ENCODE measurements around the gene ESPNL.
"Not testable (repeated sequence)": the region's sequence is repeated elsewhere in the genome, so short reads cannot be mapped to it uniquely, and the experiment has no call there.

ESPNL gene

DNA sequence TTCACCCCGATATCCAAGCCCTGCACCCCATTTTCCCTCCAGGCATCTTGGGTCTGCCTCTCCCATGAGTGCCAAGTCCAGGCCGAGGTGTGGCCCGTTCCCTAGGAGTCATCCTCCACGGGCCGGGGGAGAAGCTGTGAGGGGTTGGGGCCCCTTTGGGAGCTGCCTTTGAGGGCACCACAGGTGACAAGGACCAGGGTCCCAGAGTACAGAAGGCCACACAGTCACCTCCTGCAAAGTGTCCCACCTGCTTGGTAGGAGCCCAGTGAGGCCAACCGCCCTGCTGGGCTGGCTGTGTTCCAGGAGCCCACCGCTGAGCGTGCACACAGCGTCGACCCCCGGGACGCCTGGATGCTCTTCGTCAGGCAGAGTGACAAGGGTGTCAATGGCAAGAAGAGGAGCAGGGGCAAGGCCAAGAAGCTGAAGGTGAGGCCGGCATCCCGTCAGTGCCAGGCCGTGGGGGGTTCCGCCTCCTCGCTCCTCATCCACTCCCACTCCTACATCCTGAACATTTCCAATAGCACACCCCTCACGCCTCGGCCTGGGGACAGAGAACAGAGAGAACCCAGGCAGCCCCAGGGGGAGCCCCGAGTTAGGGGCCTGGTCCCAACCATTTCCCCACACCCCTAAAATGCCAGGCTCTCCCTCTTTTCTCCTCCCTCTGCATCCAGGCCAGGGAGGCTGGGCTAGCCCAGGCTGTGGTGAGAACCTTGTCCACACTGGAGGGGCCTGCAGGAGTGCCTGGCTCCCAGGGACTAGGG, 61.3 kb downstream of the ESPNL start:
- DNase-seq: no peak

DNA sequence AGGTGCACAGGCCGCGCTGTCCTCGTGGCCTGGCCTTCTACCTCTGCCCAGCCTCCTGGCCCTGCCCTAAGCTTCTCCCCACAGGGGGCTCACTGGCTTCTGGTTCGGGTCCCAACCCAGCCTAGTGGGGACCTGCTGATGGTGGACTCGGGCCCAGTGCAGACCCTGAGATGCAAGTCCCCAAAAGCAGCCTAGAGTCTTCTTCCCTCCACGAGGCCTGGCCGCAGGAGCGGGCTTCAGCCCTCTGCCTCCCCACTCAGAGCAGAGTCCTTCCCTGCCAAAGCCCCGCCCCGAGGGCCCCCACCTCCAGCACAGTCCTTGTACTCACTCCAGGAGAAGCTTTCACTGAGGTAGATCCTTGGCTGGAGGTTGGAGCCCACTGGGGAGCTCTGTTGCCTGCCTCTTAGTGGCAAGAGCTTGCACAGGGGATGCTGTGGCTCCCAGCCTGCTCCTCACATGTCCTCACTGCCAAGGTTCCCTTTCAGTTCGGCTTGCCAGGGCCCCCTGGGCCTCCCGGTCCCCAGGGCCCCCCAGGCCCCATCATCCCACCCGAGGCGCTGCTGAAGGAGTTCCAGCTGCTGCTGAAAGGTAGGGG, 62.2 kb downstream of the ESPNL start:
- no peak for DNase-seq

DNA sequence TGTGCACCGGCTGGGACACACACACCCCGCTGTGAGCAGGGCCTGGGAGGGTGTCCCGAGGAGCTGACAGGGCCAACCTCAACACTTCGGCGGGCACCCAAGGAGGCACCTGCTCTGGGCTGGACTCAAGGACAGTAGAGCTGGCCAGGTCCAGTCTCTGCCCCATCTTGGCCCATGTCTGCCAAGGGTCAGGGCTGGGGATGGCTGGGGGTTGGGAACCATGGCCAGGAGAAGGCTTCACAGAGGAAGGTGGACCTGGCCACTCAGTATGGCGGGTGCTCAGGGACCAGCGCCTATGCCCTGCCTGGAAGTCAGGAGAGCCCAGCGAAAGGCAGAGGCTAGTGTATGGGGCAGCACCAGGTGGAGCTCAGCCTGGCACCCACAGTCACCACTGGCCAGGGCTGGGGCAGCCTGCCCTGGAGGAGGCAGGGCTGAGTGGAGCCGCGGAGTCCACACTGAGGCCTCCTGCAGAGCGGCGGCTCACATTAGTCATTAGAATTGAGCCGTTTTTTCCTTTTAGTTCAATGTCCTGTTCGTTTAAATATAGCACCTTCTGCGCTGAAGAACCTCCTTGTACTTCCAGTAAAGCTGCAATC, 62.8 kb downstream of the ESPNL start:
- DNase-seq: no peak

DNA sequence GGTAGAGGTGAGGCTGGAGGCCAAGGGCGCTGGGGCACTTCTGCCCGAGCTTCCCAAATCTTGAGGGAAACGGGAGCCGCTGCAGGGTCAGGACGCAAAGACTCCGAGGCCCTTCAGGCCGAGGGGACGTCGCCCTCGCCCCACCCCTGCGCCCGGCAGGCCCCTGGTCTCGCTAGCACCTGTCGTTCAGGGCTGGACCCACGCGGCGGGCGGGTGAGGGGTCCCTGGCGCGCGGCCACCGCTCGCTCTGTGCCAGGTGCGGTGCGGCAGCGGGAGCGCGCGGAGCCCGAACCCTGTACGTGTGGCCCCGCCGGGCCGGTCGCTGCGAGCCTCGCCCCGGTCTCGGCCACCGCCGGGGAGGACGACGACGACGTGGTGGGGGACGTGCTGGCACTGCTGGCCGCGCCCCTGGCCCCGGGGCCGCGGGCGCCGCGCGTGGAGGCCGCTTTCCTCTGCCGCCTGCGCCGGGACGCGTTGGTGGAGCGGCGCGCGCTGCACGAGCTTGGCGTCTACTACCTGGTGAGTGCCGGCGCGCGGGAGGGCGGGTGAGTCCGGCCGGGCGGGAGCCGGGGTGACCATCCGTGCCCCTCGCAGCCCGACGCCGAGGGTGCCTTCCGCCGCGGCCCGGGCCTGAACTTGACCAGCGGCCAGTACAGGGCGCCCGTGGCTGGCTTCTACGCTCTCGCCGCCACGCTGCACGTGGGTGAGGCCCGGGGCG, 63.5 kb downstream of the ESPNL start:
- DNase-seq: no peak

DNA sequence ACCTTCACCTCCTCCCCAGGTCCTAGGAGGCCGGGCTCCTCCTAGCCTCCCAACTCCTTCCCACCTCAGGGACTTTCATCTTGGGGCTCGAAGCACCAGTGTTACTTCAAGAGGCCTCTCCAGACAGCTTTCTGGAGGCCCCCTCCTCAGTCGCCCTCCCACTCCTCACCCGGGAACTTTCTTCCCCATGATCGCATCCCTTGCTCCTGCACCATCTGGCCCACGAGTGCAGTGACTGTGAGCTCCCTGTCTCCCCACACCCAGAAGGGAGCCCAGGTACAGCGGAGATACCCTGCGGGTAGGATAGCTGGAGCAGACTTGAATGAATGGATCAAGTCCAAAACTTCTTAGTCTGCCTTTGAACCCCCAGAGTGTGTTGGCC, 64.8 kb downstream of the ESPNL start:
- no peak for DNase-seq

DNA sequence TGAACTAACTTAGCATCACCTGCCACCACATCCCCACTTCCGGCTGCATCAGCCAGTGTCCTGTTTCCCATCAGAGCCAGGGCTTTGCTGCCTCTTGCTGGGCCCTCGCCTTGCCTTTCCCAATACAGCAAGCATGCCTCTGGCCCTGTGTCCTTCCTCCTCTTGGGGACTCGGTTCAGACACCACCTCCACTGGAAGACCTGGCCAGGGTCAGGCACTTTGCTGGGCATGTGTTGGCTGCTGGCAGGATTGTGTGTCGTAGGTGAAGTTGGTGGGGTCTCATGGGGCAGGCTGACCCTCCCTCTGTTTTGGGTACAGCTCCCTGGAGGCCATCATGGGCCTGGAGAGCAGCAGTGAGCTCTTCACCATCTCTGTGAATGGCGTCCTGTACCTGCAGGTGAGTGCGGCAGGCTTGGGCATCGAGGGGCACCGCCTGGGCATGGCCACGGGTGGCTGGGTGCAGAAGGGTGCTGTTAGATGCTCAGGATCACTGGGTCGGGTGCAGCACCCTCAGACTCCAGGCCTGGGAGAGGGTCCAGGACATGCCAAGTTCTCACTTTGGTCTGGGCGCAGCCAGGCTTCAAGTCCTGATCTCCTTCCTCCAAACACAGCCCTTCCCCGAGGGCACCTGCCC, 65.3 kb downstream of the ESPNL start:
- DNase-seq: no peak

DNA sequence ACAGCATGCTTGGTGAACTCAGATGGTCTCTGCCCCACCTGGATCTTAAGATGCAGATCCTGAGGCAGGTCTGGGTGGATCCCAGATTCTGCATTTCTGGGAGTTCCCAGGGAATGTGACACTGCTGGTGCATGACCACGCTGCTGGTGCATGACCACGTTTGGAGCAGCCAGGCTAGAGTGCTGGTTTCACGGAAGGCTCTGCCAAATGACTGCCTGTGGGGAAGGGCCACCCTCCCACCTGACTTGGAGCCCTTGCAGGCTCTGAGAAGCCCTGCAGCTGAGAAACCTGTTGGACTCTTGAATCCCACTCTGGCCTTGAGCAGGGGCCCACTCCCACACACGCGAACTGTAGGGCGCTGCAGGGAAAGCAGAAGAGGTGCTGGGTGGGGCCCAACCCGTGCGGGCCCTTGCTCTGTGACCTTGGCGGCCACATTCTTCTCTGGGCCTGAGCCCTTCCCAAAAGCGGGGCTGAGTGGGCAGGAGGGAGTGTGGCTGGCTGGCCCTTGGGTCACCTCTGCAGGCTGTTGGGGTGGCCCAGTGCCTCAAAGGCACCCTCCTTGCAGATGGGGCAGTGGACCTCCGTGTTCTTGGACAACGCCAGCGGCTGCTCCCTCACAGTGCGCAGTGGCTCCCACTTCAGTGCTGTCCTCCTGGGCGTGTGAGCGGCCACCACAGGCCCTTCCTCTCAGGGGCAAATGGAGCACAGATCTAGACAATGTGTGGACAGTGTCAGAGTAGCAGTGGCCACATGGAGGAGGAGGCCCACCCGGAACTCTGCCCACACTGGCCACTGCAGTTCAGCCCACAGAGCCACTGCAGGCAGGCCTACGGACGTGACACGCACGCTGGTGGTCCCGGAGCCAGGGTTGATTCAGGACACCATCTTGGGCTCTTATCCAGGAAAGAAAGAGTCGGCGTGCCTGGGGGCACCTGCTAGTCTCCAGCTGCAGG, 66.5 kb downstream of the ESPNL start:
- no peak for DNase-seq

DNA sequence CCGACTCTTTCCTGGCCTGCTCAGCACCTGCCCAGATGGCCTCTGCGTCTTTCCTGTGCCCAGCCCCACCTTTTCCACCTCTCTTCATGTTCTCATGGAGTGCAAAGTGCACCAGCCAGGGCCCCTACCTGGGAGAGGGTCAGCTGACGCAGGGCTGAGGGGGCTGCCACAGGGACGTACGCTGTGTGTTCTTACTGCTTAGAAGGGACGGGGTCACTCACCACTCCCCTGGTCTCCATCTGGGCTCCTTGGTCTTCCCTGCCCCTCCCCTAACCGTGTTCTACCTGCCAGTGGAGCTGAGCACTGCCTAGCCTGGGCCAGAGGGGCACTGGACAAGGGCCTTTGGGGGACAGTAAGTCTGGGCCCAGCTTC, 67.2 kb downstream of the ESPNL start:
- no peak for DNase-seq

DNA sequence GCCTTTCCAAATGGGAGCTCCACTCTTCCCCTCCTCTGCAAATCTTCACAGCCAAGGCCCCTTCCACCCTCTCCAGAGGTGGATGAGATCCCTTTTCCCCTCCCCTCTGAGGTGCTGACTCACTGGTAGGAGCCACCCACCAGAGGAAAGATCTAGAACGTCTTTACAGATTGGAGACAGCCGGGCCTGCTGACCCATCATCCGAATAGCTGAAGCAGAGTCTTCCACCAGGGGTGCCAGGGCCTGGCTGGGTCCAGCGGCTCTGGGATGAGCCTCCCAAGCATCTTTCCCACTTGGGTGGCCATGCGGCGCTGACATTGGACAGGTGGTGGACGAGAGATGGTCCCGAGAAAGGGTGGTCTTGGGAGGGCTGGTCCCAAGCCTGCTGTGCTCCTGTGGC, 67.6 kb downstream of the ESPNL start:
- DNase-seq: no peak

DNA sequence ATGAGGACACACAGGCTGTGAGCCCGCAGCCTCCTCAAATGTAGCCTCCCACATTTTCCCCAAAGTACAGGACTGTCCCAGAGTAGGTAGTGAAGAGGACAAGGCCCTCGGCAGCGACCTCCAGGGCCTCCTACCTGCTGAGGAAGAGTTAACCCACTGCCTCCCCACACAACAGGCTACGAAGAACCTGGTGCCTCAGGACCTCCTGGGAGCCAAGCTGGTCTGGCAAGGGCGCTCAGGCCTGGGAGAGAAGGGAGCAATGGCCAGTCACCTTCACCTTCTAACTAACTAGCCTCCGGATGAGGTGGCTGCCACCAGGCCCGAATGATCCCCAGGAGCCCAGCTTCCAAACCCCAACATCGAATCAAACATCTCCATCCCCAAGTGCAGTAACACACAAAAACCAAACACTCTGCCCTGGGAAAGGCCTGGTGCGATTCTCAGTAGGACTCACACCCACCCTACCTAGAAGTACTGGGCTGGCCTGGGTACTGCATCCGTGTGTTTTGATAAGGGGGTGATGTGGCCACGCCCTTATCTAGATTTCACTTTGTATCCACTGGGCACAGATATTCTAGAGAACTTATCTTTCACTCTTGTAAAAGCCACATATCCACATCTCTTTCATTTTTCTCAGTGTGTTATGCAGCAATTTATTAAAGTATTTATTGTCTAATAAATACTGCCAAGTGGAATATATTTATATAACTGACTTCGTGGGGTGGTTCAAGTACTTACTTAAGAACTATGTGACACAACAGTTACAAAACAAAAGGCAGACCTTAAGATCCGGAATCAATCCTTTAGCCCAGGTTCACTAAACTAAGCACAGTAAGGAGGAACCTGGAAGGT, 68.3 kb downstream of the ESPNL start:
- DNase-seq: no peak

DNA sequence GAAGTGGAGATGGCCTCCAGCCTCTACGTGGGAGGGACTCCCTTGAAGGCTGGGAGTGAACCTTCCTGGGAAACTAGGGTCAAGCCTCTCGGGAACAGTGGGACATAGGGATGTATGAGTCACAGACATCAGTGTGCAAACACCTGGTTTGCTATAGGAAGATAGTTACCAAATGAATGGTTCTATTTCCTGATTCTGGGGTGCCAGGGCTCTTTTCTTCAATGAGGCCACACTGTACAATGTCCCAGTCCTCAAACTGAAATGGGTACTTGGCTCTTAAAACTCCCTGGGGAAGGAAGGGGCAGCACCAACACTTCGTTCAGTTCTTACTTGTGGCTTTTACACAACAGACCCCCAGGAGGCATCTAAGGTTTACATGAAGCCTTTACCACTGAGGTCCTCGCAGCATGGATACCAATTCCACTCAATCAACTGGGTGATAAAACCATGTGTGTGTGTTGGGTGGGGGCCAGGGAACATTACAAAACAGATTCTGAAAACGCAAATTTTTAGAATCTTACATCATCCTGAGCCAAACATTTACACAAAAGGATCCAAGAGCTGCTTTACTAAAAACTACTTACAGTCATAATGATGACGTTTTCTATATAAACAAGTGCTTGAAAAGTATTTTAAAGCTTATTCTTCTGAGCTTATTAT, 69.0 kb downstream of the ESPNL start:
- DNase-seq: peak; percentile 25

DNA sequence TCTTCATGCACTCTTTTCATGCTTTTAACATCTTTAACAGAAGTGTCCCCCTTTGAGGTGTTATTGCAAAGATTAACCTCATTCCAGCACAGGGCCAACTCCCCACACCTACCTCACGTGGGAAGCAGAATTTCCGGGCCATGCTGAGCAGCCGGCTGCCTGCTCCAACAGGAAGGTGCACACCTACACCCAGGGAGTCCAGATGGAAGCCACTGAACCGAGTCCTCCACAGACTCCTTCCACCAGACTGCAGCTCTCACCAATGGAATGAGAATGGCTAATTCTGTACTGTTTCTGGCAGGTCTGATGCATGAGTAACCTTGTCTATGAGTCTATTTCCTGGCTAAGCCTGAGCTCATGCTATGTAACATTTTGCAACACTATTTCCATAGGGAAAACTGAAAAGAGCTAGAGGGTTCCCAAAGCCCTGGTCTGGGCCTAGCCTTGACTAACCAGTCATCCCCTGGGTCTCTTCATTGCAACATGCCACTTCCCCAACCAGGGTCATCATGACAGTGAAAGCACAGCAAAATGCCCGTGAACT, 69.6 kb downstream of the ESPNL start:
- DNase-seq: peak; percentile 56

DNA sequence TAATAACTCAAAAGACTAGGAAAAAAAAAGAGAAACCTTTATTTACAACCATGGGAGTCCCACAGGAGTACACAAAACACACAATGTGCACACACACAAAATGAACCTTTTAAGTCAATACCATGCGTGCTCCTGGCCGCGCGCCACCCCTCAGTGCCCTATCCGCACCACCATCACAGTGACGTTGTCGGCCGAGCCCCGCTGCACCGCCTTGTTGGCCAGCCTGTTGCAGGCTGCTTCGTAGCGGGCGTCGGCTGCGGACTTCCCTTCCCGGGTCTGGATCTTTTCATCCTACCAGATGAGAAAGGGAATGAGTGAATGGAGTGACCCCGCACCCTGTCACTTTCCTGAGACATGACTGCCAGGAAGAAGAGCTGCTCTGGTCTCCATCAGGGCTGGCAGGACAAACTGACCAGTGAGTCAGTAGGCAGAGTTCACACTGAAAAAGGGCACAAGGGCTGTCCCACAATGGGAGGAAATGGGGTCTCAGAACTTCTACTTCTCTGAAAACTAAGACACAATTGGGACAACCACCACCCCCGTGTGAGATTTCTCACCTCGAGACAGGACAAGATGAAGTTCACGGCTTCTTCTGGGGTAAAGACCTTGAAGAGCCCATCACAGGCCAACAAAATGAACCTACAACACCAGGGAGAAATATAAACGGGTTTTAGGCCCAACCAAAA, 70.4 kb downstream of the ESPNL start:
- DNase-seq: no peak

DNA sequence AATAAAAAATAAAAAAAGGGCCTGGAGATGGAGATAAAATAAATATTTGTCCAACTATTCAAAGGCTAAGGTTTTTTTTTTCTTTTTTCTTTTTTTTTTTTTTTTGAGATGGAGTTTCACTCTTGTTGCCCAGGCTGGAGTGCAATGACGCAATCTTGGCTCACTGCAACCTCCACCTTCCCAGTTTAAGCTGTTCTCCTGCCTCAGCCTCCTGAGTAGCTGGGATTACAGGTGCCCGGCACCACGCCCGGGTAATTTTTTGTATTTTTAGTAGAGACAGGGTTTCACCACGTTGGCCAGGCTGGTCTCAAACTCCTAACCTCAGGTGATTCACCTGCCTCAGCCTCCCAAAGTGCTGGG, 70.9 kb downstream of the ESPNL start:
- DNase-seq: not testable (repeated sequence)

DNA sequence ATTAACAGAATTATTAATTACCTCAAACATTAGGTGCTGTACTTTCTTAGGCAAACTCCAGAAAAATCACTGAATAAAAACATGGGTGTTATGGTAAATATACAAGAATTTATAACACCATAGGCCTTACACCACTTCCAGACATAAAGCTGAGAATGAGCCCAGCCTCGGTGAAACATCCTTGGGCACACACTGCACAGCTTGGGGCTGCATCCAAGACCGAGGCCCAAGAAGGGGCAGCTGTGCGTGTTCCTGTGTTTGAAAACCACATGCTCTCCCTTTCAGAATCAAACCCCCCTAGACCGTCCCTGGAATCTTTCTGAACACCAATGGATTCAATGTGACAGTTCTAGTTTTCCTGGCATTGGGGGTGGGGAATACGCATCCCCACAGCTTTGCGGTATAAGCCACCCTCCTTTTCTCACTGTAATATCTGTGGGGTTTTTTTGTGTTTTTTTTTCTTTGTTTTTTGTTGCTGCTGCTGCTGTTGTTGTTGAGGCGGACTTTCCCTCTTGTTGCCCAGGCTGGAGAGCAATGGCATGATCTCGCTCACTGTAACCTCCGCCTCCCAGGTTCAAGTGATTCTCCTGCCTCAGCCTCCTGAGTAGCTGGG, 71.5 kb downstream of the ESPNL start:
- DNase-seq: no peak

DNA sequence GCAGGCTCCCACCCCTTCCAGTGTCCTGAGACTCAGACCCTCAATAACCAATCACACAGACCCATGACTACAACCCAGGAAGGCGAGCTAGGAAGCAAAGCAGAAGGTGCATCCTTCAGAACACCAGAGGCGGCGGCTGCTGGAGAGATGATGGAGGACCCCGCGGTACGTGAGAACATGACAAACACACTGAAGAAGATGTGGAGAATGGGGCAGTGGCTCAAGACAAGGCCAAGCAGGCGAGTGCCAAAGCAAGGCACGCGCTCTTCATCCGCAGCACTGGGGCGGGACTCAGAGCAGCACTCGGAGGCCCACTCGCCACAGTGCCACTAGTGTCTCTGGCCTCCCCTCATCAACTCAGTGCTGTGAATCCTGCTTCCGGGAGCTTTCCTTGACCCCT, 72.3 kb downstream of the ESPNL start:
- DNase-seq: no peak

DNA sequence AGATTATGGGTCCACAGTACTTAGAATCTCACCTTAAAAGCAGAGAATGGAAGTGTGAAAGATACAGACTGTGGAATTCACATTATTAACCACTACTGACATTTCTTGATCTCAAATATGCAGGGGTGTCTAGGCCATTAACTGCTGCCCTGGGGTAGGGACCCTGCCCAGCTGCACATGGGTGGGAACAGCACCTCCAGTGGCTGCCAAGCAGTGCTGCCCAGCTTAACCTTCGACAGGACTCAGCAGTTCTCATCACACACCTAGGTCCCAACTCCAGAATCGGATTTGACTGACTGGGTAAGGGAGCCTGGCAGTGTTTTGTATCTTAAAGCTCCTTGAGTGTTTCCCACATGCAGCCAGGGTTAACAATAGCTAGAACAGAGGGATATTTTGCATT, 73.6 kb downstream of the ESPNL start:
- DNase-seq: no peak

DNA sequence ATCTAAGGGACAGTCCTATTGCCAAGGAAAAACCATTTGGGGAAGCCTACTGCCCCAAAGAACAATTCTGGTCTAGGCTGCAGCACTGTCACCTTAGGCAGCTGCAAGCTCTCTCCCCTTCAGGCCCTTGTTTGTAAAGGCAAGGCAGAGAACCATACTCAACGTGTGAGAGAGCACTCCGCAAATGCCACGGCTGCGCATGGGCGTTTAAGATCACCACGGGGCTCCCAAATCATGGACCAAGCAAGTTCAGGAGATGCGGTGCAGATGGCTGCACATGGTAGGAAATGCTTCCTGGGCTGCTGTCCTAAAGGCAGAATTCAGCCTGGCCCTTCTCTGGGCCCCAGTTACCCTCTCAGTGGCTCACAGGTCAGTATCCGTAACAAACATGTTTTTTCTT, 74.2 kb downstream of the ESPNL start:
- DNase-seq: no peak

DNA sequence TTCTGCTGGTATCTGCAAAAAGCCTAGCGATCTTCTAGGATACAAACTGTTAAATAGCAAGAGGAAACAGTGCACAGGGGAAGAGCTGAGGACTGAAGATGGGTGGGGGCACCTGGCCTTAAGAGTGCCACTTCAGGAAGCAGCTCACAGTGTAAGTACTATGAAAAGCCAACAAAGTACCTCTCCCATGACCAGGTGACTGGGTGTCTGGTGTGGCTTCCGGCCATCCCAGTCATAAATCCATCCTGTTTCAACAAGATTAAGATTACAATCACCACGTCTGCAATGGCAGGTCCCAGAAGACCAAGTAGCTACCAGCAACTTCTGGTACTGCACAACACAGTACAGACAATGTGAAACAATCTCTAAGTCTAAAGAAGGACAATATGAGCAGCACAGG, 74.6 kb downstream of the ESPNL start:
- no peak for DNase-seq

Measured in GOT3 (cell line).